NCI-H748 treated with DMSO at 0.1 percent for 48 hours (cell line): Measurements from ENCODE around the gene MS4A15.
"Not testable (repeated sequence)": the region's sequence is repeated elsewhere in the genome, so short reads cannot be mapped to it uniquely, and the experiment has no call there.

Source experiments
- DNase-seq: peaks from one replicate; lab custom pipeline; 2025; lab: John Stamatoyannopoulos, UW

Gene MS4A15, protein sequence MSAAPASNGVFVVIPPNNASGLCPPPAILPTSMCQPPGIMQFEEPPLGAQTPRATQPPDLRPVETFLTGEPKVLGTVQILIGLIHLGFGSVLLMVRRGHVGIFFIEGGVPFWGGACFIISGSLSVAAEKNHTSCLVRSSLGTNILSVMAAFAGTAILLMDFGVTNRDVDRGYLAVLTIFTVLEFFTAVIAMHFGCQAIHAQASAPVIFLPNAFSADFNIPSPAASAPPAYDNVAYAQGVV

DNA sequence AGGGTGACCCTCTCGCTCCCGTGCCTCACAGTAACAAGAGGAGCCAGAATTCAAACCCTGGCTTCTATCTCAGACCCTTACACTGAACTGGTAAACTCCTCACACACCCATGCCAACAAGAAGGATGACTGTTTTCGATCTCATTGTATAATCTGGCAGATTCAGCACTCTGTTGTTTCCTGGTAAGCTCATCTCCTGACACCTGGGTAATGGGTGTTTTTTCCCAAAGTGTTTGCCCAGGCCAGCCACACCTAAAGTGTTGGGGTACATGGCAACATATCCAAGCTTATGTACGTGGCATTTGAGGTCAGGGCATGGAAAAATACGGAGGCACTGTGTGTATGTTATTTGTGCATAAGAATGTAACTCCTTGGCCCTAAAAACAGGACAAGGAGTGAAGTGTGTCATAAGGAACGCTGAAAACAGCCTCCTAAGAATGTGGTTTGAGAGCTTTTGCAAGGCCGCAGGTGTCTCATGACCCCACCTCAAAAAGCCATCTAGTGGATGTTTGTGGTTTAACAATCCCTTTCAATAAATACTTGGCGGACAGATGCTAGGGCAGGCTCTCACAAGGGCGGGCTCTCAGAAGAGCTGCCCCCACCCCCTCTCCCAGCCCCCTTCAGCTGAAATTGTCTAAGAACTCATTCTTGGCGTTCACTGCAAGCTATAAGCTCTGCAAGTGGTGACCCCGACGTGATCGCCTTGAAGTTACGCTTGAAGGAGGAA is at the start of gene MS4A15:
TSS of gene MS4A15 (plus strand) at position 561 of the 726 bp plus-strand sequence. CDS start 6,867 bp downstream, outside the sequence.
- DNase-seq: no peak

GRCh38 chr11:60706931-60707330 is 49.7 kb upstream of the MS4A15 start:
- no peak for DNase-seq

DNA sequence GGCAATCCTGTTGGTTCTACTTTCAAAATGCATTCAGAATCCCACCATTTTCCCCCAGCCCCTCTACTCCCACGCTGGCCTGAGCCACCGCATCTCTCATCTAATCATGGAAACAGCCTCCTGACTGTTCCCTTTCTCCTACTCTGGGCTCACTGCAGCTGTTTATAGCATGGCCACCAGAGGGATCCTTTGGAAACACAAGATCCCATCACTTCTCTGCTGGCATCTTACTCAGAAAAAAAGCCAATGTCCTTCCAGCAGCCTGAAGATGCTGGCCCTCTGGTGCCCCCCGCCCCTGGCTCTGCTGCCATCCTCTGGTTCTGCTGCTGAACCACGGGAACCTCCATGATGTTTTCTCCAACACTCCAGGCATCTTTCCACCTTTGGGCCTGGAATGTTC is 46.2 kb upstream of the MS4A15 start:
- no peak for DNase-seq

GRCh38 chr11:60711276-60711675 is 45.4 kb upstream of the MS4A15 start:
- DNase-seq: no peak

GRCh38 chr11:60713423-60713822 is 43.2 kb upstream of the MS4A15 start:
- not testable (repeated sequence) for DNase-seq

DNA sequence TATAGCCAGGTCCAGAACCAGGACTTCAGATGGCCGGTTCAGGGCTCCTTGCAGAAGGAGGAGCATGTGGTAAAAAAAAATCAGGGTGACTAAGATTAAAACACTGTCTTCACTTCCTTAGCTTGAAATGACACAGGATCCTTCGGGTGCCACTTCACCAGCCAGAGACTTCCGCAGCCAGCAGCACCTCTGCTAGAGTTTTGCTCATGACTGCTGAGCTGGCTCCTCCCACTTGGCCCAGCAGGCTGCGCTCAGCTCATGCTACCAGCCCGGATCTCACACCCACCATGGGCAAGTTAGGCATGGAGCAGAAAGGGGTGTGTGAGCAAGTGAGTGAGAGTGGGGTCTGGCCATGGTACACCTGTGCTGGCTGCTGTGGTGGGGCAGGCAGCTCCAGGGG is 38.7 kb upstream of the MS4A15 start:
- DNase-seq: no peak

DNA sequence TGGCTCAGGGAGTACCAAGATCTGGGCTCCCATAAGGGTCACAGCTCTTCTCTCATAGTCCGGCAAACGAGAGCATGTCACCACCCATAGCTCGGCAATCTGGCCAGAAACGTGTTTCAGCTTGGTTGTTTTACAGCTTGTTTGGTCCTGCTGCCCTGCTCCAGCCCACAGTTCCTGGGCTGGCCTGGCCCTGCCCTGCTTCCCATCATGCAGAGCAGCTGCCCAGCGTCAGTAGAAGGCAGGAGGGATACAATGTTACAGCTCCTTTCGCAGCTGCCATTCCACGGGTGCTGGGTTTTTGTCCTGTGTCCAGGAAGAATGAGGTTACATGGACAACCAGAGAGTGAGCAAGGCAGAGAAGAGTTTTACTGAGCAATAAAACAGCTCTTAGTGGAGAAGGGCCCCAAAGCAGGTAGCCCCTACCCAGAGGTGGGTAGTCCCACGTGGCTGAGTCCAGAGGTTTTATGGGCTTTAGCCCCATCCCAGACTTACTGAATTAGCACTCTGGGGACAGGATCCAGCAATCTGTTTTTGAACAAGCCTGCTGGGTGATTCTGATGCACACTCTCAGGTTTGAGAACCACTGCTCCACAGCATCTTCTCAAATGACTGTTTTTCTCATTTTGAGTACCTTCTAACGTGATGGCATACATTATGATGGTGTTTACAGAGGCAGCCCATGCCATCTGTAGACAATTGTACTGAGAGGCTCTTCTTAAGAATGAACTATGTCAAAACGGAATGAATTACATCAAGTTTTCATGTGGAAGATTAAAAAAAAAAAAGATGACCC is 37.9 kb upstream of the MS4A15 start:
- DNase-seq: no peak

DNA sequence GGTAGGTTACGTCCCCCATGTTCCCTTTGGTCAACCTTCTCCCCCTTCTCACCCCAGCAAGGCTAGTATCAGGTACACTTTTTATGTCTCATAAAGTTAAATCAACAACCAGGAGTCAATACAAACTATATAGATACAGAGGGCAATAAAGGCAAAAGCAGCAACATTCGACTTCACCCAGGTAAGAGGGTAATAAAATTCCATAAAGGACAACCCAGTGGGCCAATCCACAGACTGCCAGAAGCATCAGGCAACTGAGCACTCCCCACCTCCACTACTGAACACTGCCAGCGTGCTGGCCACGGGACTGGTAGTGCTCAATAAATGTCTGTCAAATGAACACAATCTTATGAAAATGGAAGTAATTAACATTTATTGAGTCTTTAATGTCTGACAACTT is 37.3 kb upstream of the MS4A15 start:
- DNase-seq: no peak

- DNase-seq: no peak
Observed at GRCh38 chr11:60720460-60720859, 36.2 kb upstream of the MS4A15 start.

- no peak for DNase-seq
Observed at GRCh38 chr11:60724420-60724819, 32.2 kb upstream of the MS4A15 start, which contains the start of gene MS4A18. Gene MS4A18 (plus strand): TSS chr11:60724720.

- no peak for DNase-seq
Observed at GRCh38 chr11:60725592-60725991, 31.1 kb upstream of the MS4A15 start.

DNA sequence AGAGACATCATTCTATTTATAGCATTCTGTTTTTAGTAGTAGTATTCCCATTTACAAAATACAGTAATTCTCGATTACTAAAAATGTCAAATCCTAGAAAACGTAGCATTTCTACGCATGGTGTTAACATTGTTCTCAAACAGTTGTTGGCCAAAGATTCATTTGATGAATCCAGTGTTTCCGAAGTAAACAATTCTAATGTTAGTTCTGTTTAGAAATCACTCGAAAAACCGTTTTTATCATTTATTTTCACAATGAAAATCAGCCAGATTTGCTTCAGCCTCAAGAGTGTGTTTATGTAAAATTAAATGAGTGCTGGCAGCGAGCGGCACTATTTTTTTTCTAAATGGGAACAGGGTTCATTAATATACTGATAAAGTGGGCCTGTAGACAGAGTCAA is 25.1 kb upstream of the MS4A15 start:
- DNase-seq: no peak

DNA sequence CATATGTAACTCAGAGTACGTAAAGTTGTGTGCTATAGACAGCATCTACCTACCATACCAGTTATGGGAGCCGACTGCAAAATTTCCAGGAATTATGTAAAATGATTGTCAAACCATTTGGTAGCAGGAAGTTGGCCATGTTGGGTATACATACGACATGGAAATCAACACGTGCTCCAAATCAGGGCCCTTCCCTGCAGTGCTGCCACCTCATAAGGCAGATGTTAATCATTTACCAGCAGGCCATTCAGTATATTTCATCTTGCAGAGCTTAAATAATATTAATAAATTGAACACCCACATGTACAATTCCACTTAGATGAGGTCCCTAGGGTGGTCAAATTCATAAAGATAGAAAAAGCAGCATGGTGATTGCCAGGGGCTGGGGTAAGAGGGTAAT is 22.4 kb upstream of the MS4A15 start:
- no peak for DNase-seq

- no peak for DNase-seq
Observed at GRCh38 chr11:60739114-60739513, 17.6 kb upstream of the MS4A15 start.

- no peak for DNase-seq
Observed at GRCh38 chr11:60740573-60740972, 16.1 kb upstream of the MS4A15 start.

DNA sequence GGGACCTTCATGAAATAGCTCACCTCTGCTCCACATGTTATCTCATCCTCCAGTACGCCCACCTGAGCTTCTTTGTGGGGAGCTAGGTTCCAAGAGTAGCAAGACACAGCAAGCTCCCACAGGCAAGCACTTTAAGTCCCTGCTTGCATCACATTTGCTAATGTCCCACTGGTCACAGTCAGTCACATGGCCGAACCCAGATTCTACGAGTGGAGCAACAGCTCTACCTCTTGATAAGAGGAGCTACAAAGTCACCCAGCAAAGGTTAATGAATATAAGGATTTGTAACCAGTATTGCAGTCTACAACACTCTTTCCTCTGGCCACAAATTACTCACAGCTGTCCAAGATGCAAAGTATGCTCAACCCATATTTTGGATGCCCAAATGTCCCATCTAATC is 15.2 kb upstream of the MS4A15 start:
- no peak for DNase-seq

- no peak for DNase-seq
Observed at GRCh38 chr11:60743058-60743457, 13.6 kb upstream of the MS4A15 start.

GRCh38 chr11:60744114-60744513 is 12.6 kb upstream of the MS4A15 start:
- DNase-seq: no peak

DNA sequence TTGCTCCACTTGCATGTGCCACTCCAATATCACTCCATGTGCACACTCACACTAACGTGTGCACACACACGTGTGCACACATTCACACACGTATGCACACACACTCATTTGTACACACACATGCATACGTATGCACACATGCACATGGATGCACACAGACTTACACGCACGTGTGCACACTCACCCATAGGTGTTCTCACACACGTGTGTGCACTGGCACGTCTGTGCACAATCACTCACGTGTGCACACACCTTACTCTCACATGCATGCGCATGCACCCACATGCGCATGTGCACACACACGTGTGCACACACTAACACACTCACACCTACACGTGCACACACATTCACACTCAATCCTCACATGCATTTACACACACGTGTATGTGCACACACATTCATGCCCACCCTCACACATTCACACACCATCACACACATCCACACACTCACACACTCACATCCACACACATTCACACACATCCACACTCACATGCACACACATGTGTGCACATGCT is 9.3 kb upstream of the MS4A15 start:
- no peak for DNase-seq

- DNase-seq: no peak
Observed at GRCh38 chr11:60748225-60748624, 8.4 kb upstream of the MS4A15 start.

DNA sequence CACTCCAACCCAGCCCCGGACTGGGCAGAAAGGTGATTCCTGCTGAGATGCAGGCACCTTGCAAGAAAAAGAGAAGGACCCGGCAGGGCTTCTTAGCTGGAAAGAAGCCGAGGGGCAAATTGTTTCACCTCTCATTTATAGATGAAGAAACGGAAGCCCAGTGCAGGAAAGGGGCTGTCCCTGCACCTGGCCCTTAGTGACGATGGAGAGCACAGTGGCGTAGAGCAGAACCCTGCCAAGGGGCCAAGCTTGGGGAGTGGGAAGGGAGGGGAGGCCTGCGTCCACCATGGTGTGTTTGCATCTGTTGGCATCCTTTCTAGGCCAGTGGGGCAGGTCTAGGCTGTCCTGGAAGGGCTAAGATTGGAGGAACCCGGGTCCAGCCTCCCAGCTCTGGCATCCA is 7.8 kb upstream of the MS4A15 start:
- DNase-seq: no peak

DNA sequence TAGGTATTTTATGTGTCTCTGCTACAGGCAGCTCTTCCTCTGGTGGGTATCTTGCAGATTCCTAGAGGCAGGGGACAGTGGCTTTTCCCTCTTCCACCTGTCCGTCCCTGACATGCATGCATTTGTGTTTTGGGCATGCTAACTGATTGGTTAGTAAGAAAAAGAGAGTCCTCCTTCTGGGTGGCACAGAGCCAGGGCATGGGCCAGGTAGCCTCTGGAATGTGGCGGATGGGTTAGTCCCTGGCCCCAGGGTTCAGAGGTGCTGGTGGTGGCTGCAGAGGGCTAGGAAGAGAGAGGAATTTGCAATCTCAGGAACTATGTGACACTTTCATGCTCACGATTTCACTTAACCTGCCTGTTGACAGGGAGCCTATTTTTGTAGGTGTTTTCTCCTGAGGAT is 5.8 kb upstream of the MS4A15 start:
- no peak for DNase-seq

DNA sequence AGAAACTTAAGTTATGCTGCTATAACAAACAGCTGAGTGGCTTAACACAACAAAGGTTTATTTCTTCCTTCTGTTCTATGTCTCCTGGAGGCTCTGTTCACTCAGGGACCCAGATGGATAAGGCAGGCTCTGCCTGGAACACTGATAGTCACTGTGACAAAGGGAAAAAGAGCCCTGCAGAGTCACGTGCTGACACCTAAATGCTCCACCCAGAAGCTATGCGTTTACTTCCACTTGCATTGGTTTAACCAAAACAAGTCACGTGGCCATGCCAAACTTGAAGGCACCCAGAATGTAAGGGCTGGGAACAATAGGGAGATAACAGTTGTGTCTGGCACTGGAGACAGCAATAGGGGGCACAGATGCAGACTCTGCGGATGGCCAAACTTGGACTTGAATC is 3.4 kb upstream of the MS4A15 start:
- no peak for DNase-seq
